KMS-11 (cell line): ENCODE results near the gene EFHC2.

Experiments used
- H2AFZ ChIP-seq: fragments of 200-600 bp; sonication (generic); 2 replicates; pipeline ENCODE4 v1.6.1; 2016; ENCODE audit warnings: antibody characterized with exemption, mixed run types, low read depth
- H3K27ac ChIP-seq: fragments of 200-600 bp; sonication (generic); 2 replicates; pipeline ENCODE4 v1.6.1; 2016; ENCODE audit warnings: mild to moderate bottlenecking, mixed run types
- H3K27me3 ChIP-seq: fragments of 200-600 bp; sonication (generic); 2 replicates; pipeline ENCODE4 v1.6.1; 2017; ENCODE audit warnings: mild to moderate bottlenecking, low read depth, mixed run types, moderate library complexity; ENCODE audit not compliant: insufficient read depth
- H3K36me3 ChIP-seq: fragments of 200-600 bp; sonication (generic); 2 replicates; pipeline ENCODE4 v1.6.1; 2017; ENCODE audit warnings: mild to moderate bottlenecking, mixed run types; ENCODE audit not compliant: insufficient read depth
- H3K4me1 ChIP-seq: fragments of 200-600 bp; sonication (generic); 2 replicates; pipeline ENCODE4 v1.6.1; 2016; ENCODE audit warnings: mild to moderate bottlenecking, low read depth, mixed run types; ENCODE audit not compliant: poor library complexity, severe bottlenecking
- H3K4me2 ChIP-seq: fragments of 200-600 bp; sonication (generic); 2 replicates; pipeline ENCODE4 v1.7.0; 2016; ENCODE audit warnings: mild to moderate bottlenecking, mixed run types
- H3K4me3 ChIP-seq: fragments of 200-600 bp; sonication (generic); IDR thresholded peaks from 2 replicates; pipeline ENCODE4 v1.6.1; 2017; ENCODE audit warnings: low read depth, low read length, mixed read lengths; ENCODE audit not compliant: insufficient read depth
- H3K79me2 ChIP-seq: fragments of 200-600 bp; sonication (generic); 2 replicates; pipeline ENCODE4 v1.6.1; 2016; ENCODE audit warnings: low read depth, mixed run types; ENCODE audit not compliant: insufficient read depth
- H3K9ac ChIP-seq: fragments of 200-600 bp; sonication (generic); 2 replicates; pipeline ENCODE4 v1.6.1; 2016; ENCODE audit warnings: mild to moderate bottlenecking, mixed run types
- H4K20me1 ChIP-seq: fragments of 200-600 bp; sonication (generic); 2 replicates; pipeline ENCODE4 v1.6.1; 2016; ENCODE audit warnings: mild to moderate bottlenecking, mixed run types; ENCODE audit not compliant: insufficient read depth
- CTCF ChIP-seq: fragments of 200-600 bp; sonication (generic); conservative IDR thresholded peaks from 2 replicates; pipeline ENCODE4 v1.6.1; 2017; ENCODE audit warnings: low read depth, mild to moderate bottlenecking, antibody characterized with exemption, low read length, moderate library complexity, mixed read lengths

Gene EFHC2

GRCh38 chrX:44240036-44240435 lies 103.4 kb downstream of the EFHC2 start:
- no peaks in the 10 kb centered on the region for H3K4me1 ChIP-seq
- no peak overlapping the region for H3K4me3 ChIP-seq
- H3K4me2 ChIP-seq: no peak overlapping the region
- H3K9ac ChIP-seq: no peak overlapping the region
- H3K36me3 ChIP-seq: no peaks in the 10 kb centered on the region
- no peaks in the 10 kb centered on the region for H4K20me1 ChIP-seq
- no peaks in the 10 kb centered on the region for H3K27me3 ChIP-seq
- TF ChIP-seq CTCF: no peak
- H2AFZ ChIP-seq: no peak overlapping the region
- no peak overlapping the region for H3K27ac ChIP-seq
- no peaks in the 10 kb centered on the region for H3K79me2 ChIP-seq

- no peak for TF ChIP-seq CTCF
- no peak overlapping the region for H3K4me3 ChIP-seq
- H3K79me2 ChIP-seq: no peaks in the 10 kb centered on the region
Measured at GRCh38 chrX:44239036-44239435, 104.4 kb downstream of the EFHC2 start.

GRCh38 chrX:44235534-44235933 lies 107.9 kb downstream of the EFHC2 start:
- Histone ChIP-seq H3K9ac (no peak overlapping the region), H2AFZ (no peak overlapping the region), H3K4me3 (no peak overlapping the region), H3K4me1 (no peaks in the 10 kb centered on the region), H3K36me3 (no peaks in the 10 kb centered on the region), H3K27ac (no peak overlapping the region), H4K20me1 (no peaks in the 10 kb centered on the region), H3K4me2 (no peak overlapping the region), H3K79me2 (no peaks in the 10 kb centered on the region), H3K27me3 (no peaks in the 10 kb centered on the region)
- no peak for TF ChIP-seq CTCF

More at GRCh38 chrX:44239036-44239435, 104.4 kb downstream of the EFHC2 start:
- Histone ChIP-seq H4K20me1 (no peaks in the 10 kb centered on the region), H2AFZ (no peak overlapping the region), H3K4me2 (no peak overlapping the region), H3K27ac (no peak overlapping the region), H3K27me3 (no peaks in the 10 kb centered on the region), H3K36me3 (no peaks in the 10 kb centered on the region), H3K4me1 (no peaks in the 10 kb centered on the region), H3K9ac (no peak overlapping the region)

- Histone ChIP-seq H4K20me1 (no peaks in the 10 kb centered on the region), H2AFZ (no peak overlapping the region), H3K27ac (no peak overlapping the region), H3K9ac (no peak overlapping the region), H3K27me3 (no peaks in the 10 kb centered on the region), H3K36me3 (no peaks in the 10 kb centered on the region), H3K4me3 (no peak overlapping the region), H3K4me1 (no peaks in the 10 kb centered on the region), H3K4me2 (no peak overlapping the region), H3K79me2 (no peaks in the 10 kb centered on the region)
- no peak for TF ChIP-seq CTCF
Measured at GRCh38 chrX:44234541-44234940, 108.9 kb downstream of the EFHC2 start.
